AG10803 (cell line): ENCODE data around the gene COLQ.
A peak's percentile ranks its signal among the peaks of the same experiment; 100 is the strongest.
"Not testable (repeated sequence)": the region's sequence is repeated elsewhere in the genome, so short reads cannot be mapped to it uniquely, and the experiment has no call there.

Experiments used
- DNase-seq: peaks from one replicate; pipeline ENCODE4 v3.0.0; 2010; ENCODE audit warnings: low read depth
- H3K4me3 ChIP-seq: 2 replicates; pipeline ENCODE4 v1.5.1; 2011; ENCODE audit warnings: mild to moderate bottlenecking, low read length, control low read depth
- CTCF ChIP-seq: conservative IDR thresholded peaks from 2 replicates; pipeline ENCODE4 v1.5.1; 2011; ENCODE audit warnings: mild to moderate bottlenecking, low read length, control low read depth, inconsistent platforms

The COLQ gene

GRCh38 chr3:15420871-15421270 is 100.6 kb downstream of the COLQ start:
- no peak for DNase-seq
- TF ChIP-seq CTCF, result no peak

DNA sequence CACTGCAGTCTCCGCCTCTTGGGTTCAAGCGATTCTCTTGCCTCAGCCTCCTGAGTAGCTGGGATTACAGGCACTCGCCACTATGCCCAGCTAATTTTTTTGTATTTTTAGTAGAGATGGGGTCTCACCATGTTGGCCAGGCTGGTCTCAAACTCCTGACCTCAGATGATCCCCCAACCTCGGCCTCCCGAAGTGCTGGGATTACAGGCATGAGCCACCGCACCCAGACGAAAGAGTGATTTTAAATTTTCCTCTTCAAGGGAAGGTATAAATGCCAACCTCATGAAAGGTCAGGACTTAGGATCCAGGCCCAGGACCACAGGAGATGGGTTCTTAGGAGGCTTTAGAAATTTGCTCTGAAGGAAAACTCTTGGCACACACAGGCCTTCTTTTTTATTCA is 110.5 kb downstream of the COLQ start:
- DNase-seq, H3K4me3 ChIP-seq: not testable (repeated sequence)

More at GRCh38 chr3:15420871-15421270, 100.6 kb downstream of the COLQ start:
- H3K4me3 ChIP-seq, result no peak overlapping the region

GRCh38 chr3:15409774-15410173 is 111.7 kb downstream of the COLQ start:
- no peak for DNase-seq
- TF ChIP-seq CTCF, result no peak
- H3K4me3 ChIP-seq, result no peak overlapping the region

GRCh38 chr3:15409239-15409638 is 112.3 kb downstream of the COLQ start:
- H3K4me3 ChIP-seq, result no peak overlapping the region
- TF ChIP-seq CTCF, result no peak
- DNase-seq, result no peak

- DNase-seq, result peak; percentile 72
- TF ChIP-seq CTCF, result peak; percentile 72
- H3K4me3 ChIP-seq, result no peak overlapping the region
Measured at GRCh38 chr3:15405448-15406050, 116.0 kb downstream of the COLQ start.

GRCh38 chr3:15404767-15405166 is 116.7 kb downstream of the COLQ start:
- H3K4me3 ChIP-seq, result no peak overlapping the region
- DNase-seq, result no peak
- TF ChIP-seq CTCF, result no peak

DNA sequence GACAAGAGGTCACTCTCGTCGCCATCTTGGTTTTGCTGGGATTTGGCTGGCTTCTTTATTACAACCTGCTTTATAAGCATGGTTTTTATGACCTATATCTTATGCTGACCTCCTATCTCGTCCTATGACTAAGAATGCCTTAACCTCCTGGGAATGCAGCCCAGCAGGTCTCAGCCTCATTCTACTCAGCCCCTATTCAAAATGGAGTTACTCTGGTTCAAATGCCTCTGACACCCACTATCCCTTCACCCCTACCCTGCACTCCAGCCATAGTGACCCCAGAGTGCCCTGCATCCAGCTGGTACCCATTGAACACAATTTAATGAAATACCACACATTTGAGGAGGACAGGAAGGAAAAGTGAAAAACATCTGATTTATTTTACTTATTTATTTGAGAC is 117.5 kb downstream of the COLQ start:
- no peak overlapping the region for H3K4me3 ChIP-seq
- DNase-seq, result no peak

More for the DNA sequence above, 117.5 kb downstream of the COLQ start:
- TF ChIP-seq CTCF, result no peak
